PC-3 (cell line): ENCODE data around the gene GPRC5D. TPM values are rescaled to one million over a fixed set of nuclear protein-coding genes. Genes with fewer than 3 reads are reported as not detected.

ENCODE experiments used
- ATAC-seq: fragments of 200-7000 bp; cut with Tn5 transposase; 2 replicates; pipeline ENCODE4 v1.9.1; 2020; ENCODE audit warnings: mild to moderate bottlenecking, moderate library complexity
- BruUV-seq: library from RNA; stranded (reverse); fragments of 400-500 nt; replicated peaks from 2 replicates; lab custom pipeline; 2021; lab: Mats Ljungman, UMichigan
- CTCF ChIA-PET: fragments of 300-600 bp; sonication (Branson Sonifier 250); formaldehyde crosslinking; loops from one replicate; lab custom pipeline; 2022; ENCODE audit warnings: antibody characterized with exemption; lab: Charles Lee
- POLR2A ChIA-PET: fragments of 300-600 bp; sonication (Branson Sonifier 250); formaldehyde crosslinking; loops from one replicate; lab custom pipeline; 2022; ENCODE audit warnings: antibody characterized with exemption; ENCODE audit not compliant: unreplicated experiment; lab: Charles Lee
- DNase-seq: peaks from one replicate; pipeline ENCODE4 v3.0.0-alpha.2; 2015
- H2AFZ ChIP-seq: fragments of 300-600 bp; sonication (generic); 2 replicates; pipeline ENCODE4 v1.6.0; 2016; ENCODE audit warnings: antibody characterized with exemption, low read length
- H3F3A ChIP-seq: fragments of 300-600 bp; sonication (generic); one replicate; pipeline ENCODE4 v1.6.0; 2017; ENCODE audit warnings: antibody characterized with exemption, low read length, control low read depth, mild to moderate bottlenecking; ENCODE audit not compliant: unreplicated experiment
- H3K27ac ChIP-seq: fragments of 300-600 bp; sonication (generic); 2 replicates; pipeline ENCODE4 v1.5.1; 2016; ENCODE audit warnings: mild to moderate bottlenecking, low read length
- H3K27me3 ChIP-seq: fragments of 300-600 bp; sonication (generic); 2 replicates; pipeline ENCODE4 v1.6.1; 2016; ENCODE audit warnings: low read length, mixed read lengths
- H3K36me3 ChIP-seq: fragments of 300-600 bp; sonication (generic); 2 replicates; pipeline ENCODE4 v1.6.1; 2016; ENCODE audit warnings: low read depth, mixed run types, low read length, mixed read lengths
- H3K4me1 ChIP-seq: fragments of 300-600 bp; sonication (generic); 2 replicates; pipeline ENCODE4 v1.5.1; 2016; ENCODE audit warnings: low read length; ENCODE audit not compliant: insufficient read depth
- H3K4me2 ChIP-seq: fragments of 300-600 bp; sonication (generic); 2 replicates; pipeline ENCODE4 v1.6.0; 2016; ENCODE audit warnings: low read length
- H3K4me3 ChIP-seq: fragments of 300-600 bp; sonication (generic); 2 replicates; pipeline ENCODE4 v1.5.1; 2016; ENCODE audit warnings: mild to moderate bottlenecking, low read length, mixed read lengths
- H3K79me2 ChIP-seq: fragments of 300-600 bp; sonication (generic); 2 replicates; pipeline ENCODE4 v1.6.1; 2017; ENCODE audit warnings: low read length, mixed read lengths
- H3K9ac ChIP-seq: fragments of 300-600 bp; sonication (generic); 2 replicates; pipeline ENCODE4 v1.6.0; 2016; ENCODE audit warnings: mild to moderate bottlenecking, low read length
- H3K9me2 ChIP-seq: fragments of 300-600 bp; sonication (generic); replicated peaks from 2 replicates; pipeline ENCODE4 v1.6.1; 2016; ENCODE audit warnings: mixed run types, low read length, mixed read lengths
- H3K9me3 ChIP-seq: fragments of 300-600 bp; sonication (generic); 2 replicates; pipeline ENCODE4 v1.6.1; 2016; ENCODE audit warnings: low read length, mixed read lengths
- H4K20me1 ChIP-seq: fragments of 300-600 bp; sonication (generic); 2 replicates; pipeline ENCODE4 v1.6.1; 2016; ENCODE audit warnings: low read length, mixed read lengths
- CTCF ChIP-seq: fragments of 300-600 bp; sonication (generic); conservative IDR thresholded peaks from 2 replicates; pipeline ENCODE4 v1.5.1; 2017; ENCODE audit warnings: antibody characterized with exemption, low read depth, mild to moderate bottlenecking, low read length
- EZH2 ChIP-seq: fragments of 300-600 bp; sonication (generic); IDR thresholded peaks from one replicate; pipeline ENCODE4 v1.6.1; 2017; ENCODE audit warnings: antibody characterized with exemption, mild to moderate bottlenecking, low read length; ENCODE audit not compliant: unreplicated experiment
- EZH2phosphoT487 ChIP-seq: fragments of 300-600 bp; sonication (generic); IDR thresholded peaks from 2 replicates; pipeline ENCODE4 v1.6.1; 2018; ENCODE audit warnings: mild to moderate bottlenecking, antibody characterized with exemption, low read length, borderline replicate concordance
- intact Hi-C: fragments of 100-400 bp; cut with micrococcal nuclease; formaldehyde crosslinking; loops from 2 replicates; pipeline ENCODE4 v1.9.0; 2023
- total RNA-seq: library from RNA; depleted of rRNA; stranded (reverse); fragments of >200 nt; gene quantifications from 2 replicates; pipeline ENCODE4 v1.2.3, GENCODE V29; 2014

The GPRC5D gene
- total RNA-seq, 1 experiment from 2014 or later: not detected

GRCh38 chr12:12974211-12974610, 22.2 kb upstream of the GPRC5D start:
- H3K27me3 ChIP-seq: no peaks in the 10 kb centered on the region
- no peak overlapping the region for H3K4me2 ChIP-seq
- ChIA-PET POLR2A (no interaction called here), CTCF (no interaction called here)
- TF ChIP-seq EZH2 (no peak), EZH2phosphoT487 (no peak), CTCF (no peak)
- H4K20me1 ChIP-seq: no peaks in the 10 kb centered on the region
- H3K36me3 ChIP-seq: peaks cover 27% of the 10 kb centered on the region
- BruUV-seq: no TSS peak
- H3K9ac ChIP-seq: no peak overlapping the region
- no peak for ATAC-seq
- no peak for DNase-seq
- no peaks in the 10 kb centered on the region for H3K9me3 ChIP-seq
- no peak overlapping the region for H3K27ac ChIP-seq
- no peak overlapping the region for H2AFZ ChIP-seq
- H3K4me1 ChIP-seq: peaks cover 19% of the 10 kb centered on the region
- no peak overlapping the region for H3K4me3 ChIP-seq
- intact Hi-C loops: no loop called here
- no peaks in the 10 kb centered on the region for H3F3A ChIP-seq
- H3K9me2 ChIP-seq: no peaks in the 10 kb centered on the region
- H3K79me2 ChIP-seq: no peaks in the 10 kb centered on the region

- H3K4me3 ChIP-seq: no peak overlapping the region
- H3K27me3 ChIP-seq: no peaks in the 10 kb centered on the region
- CTCF ChIA-PET: no interaction called here
- H3K36me3 ChIP-seq: peaks cover 27% of the 10 kb centered on the region
- no peak overlapping the region for H3K4me2 ChIP-seq
- no peak overlapping the region for H3K27ac ChIP-seq
- no peak for TF ChIP-seq CTCF
- TF ChIP-seq EZH2phosphoT487: no peak
- TF ChIP-seq EZH2: no peak
- H3F3A ChIP-seq: no peaks in the 10 kb centered on the region
- H3K79me2 ChIP-seq: no peaks in the 10 kb centered on the region
- intact Hi-C loops: no loop called here
- H3K9me3 ChIP-seq: no peaks in the 10 kb centered on the region
- peaks cover 18% of the 10 kb centered on the region for H3K4me1 ChIP-seq
- H3K9me2 ChIP-seq: no peaks in the 10 kb centered on the region
- ATAC-seq (no peak), DNase-seq (no peak)
- H3K9ac ChIP-seq: no peak overlapping the region
- no peak overlapping the region for H2AFZ ChIP-seq
- no TSS peak for BruUV-seq
- H4K20me1 ChIP-seq: no peaks in the 10 kb centered on the region
- POLR2A ChIA-PET: no interaction called here
Observed at GRCh38 chr12:12973019-12973418, 21.0 kb upstream of the GPRC5D start.

GRCh38 chr12:12965836-12966235, 13.9 kb upstream of the GPRC5D start:
- no peaks in the 10 kb centered on the region for H3K9me3 ChIP-seq
- no peak overlapping the region for H2AFZ ChIP-seq
- H3K4me2 ChIP-seq: no peak overlapping the region
- intact Hi-C loops: no loop called here
- H3K4me3 ChIP-seq: no peak overlapping the region
- no peak for ATAC-seq
- H3K36me3 ChIP-seq: no peaks in the 10 kb centered on the region
- H4K20me1 ChIP-seq: no peaks in the 10 kb centered on the region
- TF ChIP-seq EZH2phosphoT487 (no peak), EZH2 (no peak), CTCF (no peak)
- no peaks in the 10 kb centered on the region for H3K9me2 ChIP-seq
- no peaks in the 10 kb centered on the region for H3K27me3 ChIP-seq
- H3F3A ChIP-seq: no peaks in the 10 kb centered on the region
- no peak overlapping the region for H3K9ac ChIP-seq
- no TSS peak for BruUV-seq
- no peaks in the 10 kb centered on the region for H3K79me2 ChIP-seq
- POLR2A ChIA-PET: no interaction called here
- no peak overlapping the region for H3K27ac ChIP-seq
- no peaks in the 10 kb centered on the region for H3K4me1 ChIP-seq
- no peak for DNase-seq
- CTCF ChIA-PET: no interaction called here
